ENCODE measurements around the gene GALE. TPM values are rescaled to one million over a fixed set of nuclear protein-coding genes. Genes with fewer than 3 reads are reported as not detected.

Gene GALE
- total and polyA plus RNA-seq, 2 of the 13 experiments (the other 11 are each of a cell fraction or from before 2014, with no cell fraction given): 85.2 to 88.4 TPM

DNA sequence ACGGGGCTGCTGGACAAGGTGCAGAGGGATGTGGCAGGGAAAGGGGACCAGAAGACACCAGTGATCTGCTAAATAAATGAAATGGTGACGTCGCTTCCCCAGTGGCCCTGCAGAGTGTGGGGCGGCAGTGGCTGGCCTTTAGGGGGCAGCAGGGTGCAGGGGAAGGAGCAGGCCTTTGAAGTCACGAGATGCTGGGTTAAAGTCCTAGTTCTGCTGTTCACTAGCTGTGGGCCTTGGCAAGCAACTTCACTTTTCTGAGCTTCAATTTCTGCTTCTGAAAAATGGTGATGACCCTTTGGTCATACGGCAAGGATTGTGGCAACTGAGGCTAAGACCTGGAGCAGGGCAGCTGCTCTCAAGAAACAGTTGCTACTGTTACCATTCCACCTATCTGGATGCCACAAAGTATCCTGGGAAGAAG, 9.2 kb upstream of the GALE start (continued):
- TF ChIP-seq ZNF737 (CRISPR knock-in tag; IDR thresholded peaks at IDR 0.05; ENCODE audit: borderline replicate concordance) (no peak), FOXK1 (CRISPR knock-in tag; IDR thresholded peaks at IDR 0.05; ENCODE audit: borderline replicate concordance, low read depth) (peak; percentile 51; the same call in 1 of the 2 replicates), EED (CRISPR knock-in tag; IDR thresholded peaks at IDR 0.05) (no peak), ZNF230 (CRISPR knock-in tag; IDR thresholded peaks at IDR 0.05) (no peak), HOXA5 (CRISPR knock-in tag; IDR thresholded peaks at IDR 0.05) (no peak), TEAD2 (CRISPR knock-in tag; IDR thresholded peaks at IDR 0.05) (no peak), THAP11 (CRISPR knock-in tag; IDR thresholded peaks at IDR 0.05) (peak; percentile 44; the same call in 1 of the 2 replicates), TP53 (CRISPR knock-in tag; conservative IDR thresholded peaks at IDR 0.05) (no peak), ETV5 (CRISPR knock-in tag; IDR thresholded peaks at IDR 0.05; ENCODE audit: borderline replicate concordance) (peak; percentile 24; the same call in 1 of the 2 replicates), NCOA5 (CRISPR knock-in tag; IDR thresholded peaks at IDR 0.05) (no peak), SRY (CRISPR knock-in tag; IDR thresholded peaks at IDR 0.05) (no peak), PCBP1 (IDR thresholded peaks at IDR 0.05; ENCODE audit: borderline replicate concordance, low read depth, low read length) (no peak), ATF1 (CRISPR knock-in tag; IDR thresholded peaks at IDR 0.05) (no peak), CEBPG (CRISPR knock-in tag; IDR thresholded peaks at IDR 0.05) (no peak), LCORL (IDR thresholded peaks at IDR 0.05) (no peak), LCORL (CRISPR knock-in tag; IDR thresholded peaks at IDR 0.05) (no peak), ZNF552 (CRISPR knock-in tag; IDR thresholded peaks at IDR 0.05; ENCODE audit: borderline replicate concordance) (no peak), HDAC2 (CRISPR knock-in tag; IDR thresholded peaks at IDR 0.05) (peak; percentile 25; the same call in 1 of the 2 replicates), ZNF772 (CRISPR knock-in tag; IDR thresholded peaks at IDR 0.05) (no peak), ZNF713 (CRISPR knock-in tag; IDR thresholded peaks at IDR 0.05) (no peak), ZNF207 (IDR thresholded peaks at IDR 0.05; ENCODE audit: borderline replicate concordance) (no peak), ZSCAN29 (CRISPR knock-in tag; conservative IDR thresholded peaks at IDR 0.05) (no peak), XBP1 (CRISPR knock-in tag; IDR thresholded peaks at IDR 0.05) (no peak), SMAD9 (CRISPR knock-in tag; IDR thresholded peaks at IDR 0.05) (no peak), NKX3-1 (CRISPR knock-in tag; IDR thresholded peaks at IDR 0.05) (no peak), KDM6A (CRISPR knock-in tag; IDR thresholded peaks at IDR 0.05; ENCODE audit: low read depth) (no peak)
- TF ChIP-seq, protein P1, sequence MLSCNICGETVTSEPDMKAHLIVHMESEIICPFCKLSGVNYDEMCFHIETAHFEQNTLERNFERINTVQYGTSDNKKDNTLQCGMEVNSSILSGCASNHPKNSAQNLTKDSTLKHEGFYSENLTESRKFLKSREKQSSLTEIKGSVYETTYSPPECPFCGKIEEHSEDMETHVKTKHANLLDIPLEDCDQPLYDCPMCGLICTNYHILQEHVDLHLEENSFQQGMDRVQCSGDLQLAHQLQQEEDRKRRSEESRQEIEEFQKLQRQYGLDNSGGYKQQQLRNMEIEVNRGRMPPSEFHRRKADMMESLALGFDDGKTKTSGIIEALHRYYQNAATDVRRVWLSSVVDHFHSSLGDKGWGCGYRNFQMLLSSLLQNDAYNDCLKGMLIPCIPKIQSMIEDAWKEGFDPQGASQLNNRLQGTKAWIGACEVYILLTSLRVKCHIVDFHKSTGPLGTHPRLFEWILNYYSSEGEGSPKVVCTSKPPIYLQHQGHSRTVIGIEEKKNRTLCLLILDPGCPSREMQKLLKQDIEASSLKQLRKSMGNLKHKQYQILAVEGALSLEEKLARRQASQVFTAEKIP (CRISPR knock-in tag; IDR thresholded peaks at IDR 0.05; ENCODE audit: borderline replicate concordance): no peak
- TF ChIP-seq, protein P2, sequence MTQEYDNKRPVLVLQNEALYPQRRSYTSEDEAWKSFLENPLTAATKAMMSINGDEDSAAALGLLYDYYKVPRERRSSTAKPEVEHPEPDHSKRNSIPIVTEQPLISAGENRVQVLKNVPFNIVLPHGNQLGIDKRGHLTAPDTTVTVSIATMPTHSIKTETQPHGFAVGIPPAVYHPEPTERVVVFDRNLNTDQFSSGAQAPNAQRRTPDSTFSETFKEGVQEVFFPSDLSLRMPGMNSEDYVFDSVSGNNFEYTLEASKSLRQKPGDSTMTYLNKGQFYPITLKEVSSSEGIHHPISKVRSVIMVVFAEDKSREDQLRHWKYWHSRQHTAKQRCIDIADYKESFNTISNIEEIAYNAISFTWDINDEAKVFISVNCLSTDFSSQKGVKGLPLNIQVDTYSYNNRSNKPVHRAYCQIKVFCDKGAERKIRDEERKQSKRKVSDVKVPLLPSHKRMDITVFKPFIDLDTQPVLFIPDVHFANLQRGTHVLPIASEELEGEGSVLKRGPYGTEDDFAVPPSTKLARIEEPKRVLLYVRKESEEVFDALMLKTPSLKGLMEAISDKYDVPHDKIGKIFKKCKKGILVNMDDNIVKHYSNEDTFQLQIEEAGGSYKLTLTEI (CRISPR knock-in tag; conservative IDR thresholded peaks at IDR 0.05): no peak
- TF ChIP-seq, protein P3, sequence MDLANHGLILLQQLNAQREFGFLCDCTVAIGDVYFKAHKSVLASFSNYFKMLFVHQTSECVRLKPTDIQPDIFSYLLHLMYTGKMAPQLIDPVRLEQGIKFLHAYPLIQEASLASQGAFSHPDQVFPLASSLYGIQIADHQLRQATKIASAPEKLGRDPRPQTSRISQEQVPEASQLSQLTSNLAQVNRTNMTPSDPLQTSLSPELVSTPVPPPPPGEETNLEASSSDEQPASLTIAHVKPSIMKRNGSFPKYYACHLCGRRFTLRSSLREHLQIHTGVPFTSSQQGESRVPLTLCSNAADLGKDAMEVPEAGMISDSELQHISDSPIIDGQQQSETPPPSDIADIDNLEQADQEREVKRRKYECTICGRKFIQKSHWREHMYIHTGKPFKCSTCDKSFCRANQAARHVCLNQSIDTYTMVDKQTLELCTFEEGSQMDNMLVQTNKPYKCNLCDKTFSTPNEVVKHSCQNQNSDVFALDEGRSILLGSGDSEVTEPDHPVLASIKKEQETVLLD (CRISPR knock-in tag; IDR thresholded peaks at IDR 0.05; ENCODE audit: low read depth): no peak
- TF ChIP-seq, protein P4, sequence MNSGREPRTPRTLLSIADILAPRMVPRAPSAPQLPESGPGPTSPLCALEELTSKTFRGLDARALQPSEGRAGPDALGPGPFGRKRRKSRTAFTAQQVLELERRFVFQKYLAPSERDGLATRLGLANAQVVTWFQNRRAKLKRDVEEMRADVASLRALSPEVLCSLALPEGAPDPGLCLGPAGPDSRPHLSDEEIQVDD (CRISPR knock-in tag; IDR thresholded peaks at IDR 0.05; ENCODE audit: borderline replicate concordance): no peak
